NOMO-1 (cell line): ENCODE data around the gene FKBP5.
"Not testable (repeated sequence)": the region's sequence is repeated elsewhere in the genome, so short reads cannot be mapped to it uniquely, and the experiment has no call there.

Experiments used
- DNase-seq, 2 experiments: peaks; one replicate each; lab custom pipeline; 2025; ENCODE audit not compliant: unreplicated experiment in 2 of 2; lab: John Stamatoyannopoulos, UW

The FKBP5 gene

DNA sequence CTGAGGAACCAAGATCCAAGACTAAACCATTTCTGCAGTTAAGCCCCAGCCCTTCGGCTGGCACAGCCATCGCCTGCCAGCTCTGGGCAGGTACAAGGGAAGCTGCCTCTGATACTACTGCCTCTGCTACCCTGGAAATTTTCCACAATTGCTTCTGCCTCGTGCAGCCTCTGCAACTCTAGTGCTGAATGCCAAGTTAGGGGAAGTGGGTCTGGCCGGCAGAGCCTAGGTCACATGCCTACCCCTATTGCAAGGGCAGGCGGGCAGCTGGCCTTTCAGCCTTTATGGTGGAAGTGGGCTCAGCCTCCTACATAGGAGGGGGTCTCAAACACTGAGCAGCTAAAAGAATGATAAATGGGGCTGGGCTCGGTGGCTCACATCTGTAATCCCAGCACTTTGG lies 131.5 kb downstream of the FKBP5 start:
- DNase-seq: peak in 1 of 2 experiments; percentile 7

GRCh38 chr6:35554811-35555210 lies 133.9 kb downstream of the FKBP5 start:
- no peak for DNase-seq

DNA sequence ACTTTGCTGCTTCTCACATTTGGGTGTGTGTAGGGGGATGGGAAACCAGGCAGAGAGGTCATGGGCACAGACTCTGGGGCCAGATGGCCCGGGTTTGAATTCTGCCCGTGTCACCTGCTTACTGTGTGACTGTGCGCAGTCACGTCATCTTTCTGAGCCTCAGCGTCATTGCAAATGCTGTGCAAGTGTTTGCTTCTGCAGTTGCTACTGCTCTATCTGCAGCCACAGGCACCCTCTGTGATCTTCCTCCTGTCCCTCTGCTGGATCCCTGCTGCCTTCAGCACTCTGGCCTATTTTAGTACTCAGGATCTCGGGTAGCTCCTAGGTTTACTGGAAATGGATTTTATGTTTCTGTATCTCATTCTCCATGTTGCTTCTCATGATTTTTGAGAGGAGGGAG lies 135.4 kb downstream of the FKBP5 start:
- no peak for DNase-seq

DNA sequence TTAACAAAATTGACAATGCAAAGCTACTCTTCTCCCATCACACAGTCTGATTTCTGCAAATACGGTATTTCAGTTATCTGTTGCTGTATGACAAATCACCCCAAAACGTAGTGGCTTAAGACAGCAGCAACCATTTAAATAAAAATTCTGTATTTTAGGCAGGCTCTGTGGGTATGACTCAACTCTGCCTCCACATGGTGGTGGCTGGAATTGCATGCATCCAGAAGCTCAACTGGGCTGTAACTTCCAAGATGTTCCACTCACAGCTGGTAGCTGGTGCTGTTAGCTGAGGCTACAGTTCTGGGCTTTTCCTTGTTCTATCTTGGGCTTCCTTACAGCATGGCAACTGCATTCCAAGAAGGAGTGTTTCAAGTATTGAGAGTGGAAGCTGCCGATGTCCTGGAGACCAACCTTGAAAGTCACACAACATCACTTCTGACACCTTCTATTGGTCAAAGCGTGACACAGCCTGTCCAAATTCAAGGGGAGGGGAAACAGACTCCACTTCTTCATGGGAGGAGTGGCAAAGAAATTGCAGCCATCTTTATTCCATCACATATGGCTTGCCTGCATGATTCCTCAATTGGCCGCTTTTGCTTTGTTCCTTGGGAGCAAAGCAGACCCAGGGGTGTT lies 136.3 kb downstream of the FKBP5 start:
- peak; percentile 53 to 58 for DNase-seq

DNA sequence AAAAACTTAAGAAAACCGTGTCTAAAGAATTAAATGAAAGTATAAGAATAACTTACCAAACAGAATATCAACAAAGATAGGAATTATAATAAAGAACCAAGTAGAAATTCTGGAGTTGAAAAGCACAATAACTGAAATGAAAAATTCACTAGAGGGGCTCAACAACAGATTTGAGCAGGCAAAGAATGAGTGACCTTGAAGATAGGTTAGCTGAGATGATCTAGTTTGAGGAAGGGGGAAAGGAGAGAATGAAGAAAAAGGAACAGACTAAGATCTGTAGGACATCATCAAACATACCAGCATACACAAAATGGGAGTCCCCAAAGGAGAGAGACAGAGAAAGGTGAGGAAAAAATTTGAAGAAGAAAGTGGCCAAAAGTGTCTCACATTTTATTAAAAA lies 138.3 kb downstream of the FKBP5 start:
- DNase-seq: no peak

GRCh38 chr6:35547676-35548075 lies 141.0 kb downstream of the FKBP5 start:
- no peak for DNase-seq

DNA sequence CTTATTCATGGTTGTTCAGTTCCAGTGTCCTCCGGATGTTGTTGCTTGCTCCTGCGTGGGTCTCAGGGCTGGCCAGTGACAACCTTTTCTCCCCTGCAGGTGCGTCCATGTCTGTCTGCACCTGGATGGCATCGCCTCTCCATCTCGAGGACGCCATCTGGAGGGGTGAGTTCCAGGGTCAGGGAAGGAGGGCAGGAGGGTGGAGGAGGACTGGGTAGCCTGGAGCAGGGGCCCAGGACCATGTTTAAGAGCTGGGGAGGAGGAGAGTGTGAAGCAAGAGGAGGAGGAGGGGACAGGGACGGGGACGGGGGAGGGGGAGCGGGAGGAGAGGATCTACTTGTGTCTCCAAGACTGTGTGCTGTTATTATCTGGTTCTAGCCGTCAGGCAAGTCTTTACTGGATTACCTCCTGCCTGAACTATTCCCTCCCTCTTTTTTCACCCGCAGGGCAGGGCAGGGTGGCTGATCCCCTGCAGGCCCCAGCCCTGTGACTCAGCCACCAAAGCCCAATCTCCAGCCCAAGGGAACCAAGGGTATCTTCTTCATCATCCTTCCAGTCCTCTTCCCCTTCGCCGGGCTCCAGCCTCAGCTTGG lies 143.8 kb downstream of the FKBP5 start:
- DNase-seq: no peak

DNA sequence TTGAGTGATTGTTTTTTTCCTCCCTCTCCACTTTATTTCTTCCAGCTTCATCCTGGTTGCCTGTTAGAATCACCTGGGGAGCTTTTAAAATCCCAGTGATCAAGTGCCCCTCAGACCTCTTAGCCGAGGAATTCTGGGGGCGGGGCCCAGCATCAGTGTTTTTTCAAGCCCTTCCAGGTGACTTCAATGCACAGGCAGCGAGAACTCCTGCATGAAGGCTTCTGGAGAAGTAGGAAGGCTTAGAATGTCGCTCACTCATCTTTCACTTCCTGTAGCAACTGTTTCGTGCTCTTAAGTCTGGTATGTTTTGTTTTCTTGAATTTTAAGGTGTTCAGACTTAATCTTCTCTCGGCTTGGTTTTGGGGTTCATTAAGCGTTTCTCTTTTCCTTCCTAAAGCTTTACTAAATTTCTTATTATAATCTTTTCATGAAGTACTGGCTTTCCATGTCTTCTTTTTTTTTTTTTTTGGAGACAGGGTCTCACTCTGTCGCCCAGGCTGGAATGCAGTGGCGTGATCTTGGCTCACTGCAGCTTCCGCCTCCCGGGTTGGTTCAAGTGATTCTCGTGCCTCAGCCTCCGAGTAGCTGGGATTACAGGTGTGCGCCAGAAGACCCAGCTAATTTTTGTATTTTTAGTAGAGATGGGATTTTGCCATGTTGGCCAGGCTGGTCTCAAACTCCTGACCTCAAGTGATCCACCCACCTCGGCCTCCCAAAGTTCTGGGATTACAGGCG lies 145.1 kb downstream of the FKBP5 start:
- peak in 1 of 2 experiments; percentile 5 for DNase-seq

DNA sequence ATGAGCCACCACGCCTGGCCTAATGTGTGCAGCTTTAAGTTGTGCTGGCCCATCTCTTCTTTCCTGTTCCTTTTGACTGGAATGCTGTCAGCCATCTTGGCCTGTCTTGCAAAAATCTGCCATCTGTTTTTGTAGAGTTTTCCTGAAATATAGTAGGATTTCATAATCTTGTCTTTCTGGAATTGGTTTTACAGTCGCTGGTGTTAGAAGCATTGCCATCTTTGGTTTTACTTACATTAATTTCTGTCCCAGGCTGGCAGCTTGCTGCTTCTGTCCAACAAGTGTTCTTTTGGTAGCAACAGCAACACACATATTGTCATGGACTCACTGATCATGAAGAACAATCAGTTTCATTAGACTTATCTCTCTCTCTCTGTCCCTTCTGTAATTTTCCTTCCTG lies 146.9 kb downstream of the FKBP5 start:
- DNase-seq: no peak

GRCh38 chr6:35539223-35539622 lies 149.5 kb downstream of the FKBP5 start:
- DNase-seq: no peak

DNA sequence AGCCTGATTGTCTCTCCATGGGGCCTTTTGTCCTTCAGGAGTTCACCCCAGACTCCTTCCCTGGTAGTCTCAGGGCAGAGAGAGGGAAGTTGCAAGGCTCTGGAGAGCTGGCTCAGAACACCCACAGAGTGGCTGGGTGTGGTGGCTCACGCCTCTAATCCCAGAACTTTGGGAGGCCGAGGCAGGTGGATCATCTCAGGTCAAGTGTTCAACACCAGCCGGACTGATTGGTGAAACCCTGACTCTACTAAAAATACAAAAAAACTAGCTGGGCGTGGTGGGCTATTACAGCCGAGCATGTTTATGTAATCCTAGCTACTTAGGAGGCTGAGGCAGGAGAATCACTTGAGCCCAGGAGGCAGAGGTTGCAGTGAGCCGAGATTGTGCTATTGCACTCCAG lies 152.9 kb downstream of the FKBP5 start:
- not testable (repeated sequence) for DNase-seq

- no peak for DNase-seq
Measured at GRCh38 chr6:35534407-35535170, 154.1 kb downstream of the FKBP5 start.

GRCh38 chr6:35533981-35534380 lies 154.7 kb downstream of the FKBP5 start:
- no peak for DNase-seq

- DNase-seq: no peak
Measured at GRCh38 chr6:35532126-35532525, 156.6 kb downstream of the FKBP5 start.

GRCh38 chr6:35524380-35525020 lies 164.2 kb downstream of the FKBP5 start:
- DNase-seq: no peak
